Esophagus squamous epithelium (tissue), 5 donors: ENCODE measurements around the gene DMRTB1. TPM values are rescaled to one million over a fixed set of nuclear protein-coding genes. Genes with fewer than 3 reads are reported as not detected.

Experiments
- DNase-seq: peaks from one replicate; lab custom pipeline; 2025; lab: John Stamatoyannopoulos, UW
- H3K27ac ChIP-seq, 4 donors: fragments of 200-600 bp; sonication (generic); one replicate each; pipeline ENCODE4 v1.5.1; 2016 to 2019; ENCODE audit warnings: mild to moderate bottlenecking in 1 of 4
- H3K27me3 ChIP-seq, 4 donors: fragments of 200-600 bp; sonication (generic); 1 replicate in 3 of 4; 2 replicates in 1 of 4; pipeline versions ENCODE4 v1.5.1 to v1.6.0; 2017 to 2021; ENCODE audit warnings: antibody characterized with exemption in 1 of 4
- H3K36me3 ChIP-seq, 3 donors: fragments of 200-600 bp; sonication (generic); one replicate each; pipeline ENCODE4 v1.5.1; 2016 to 2019
- H3K4me1 ChIP-seq, 3 donors: fragments of 200-600 bp; sonication (generic); one replicate each; pipeline ENCODE4 v1.5.1; 2017 to 2019
- H3K4me3 ChIP-seq, 4 donors: fragments of 200-600 bp; sonication (generic); 1 replicate in 3 of 4; 2 replicates in 1 of 4; pipeline ENCODE4 v1.5.1; 2016 to 2019; ENCODE audit warnings: mild to moderate bottlenecking in 2 of 4, moderate library complexity in 1 of 4
- H3K9me3 ChIP-seq, 3 donors: fragments of 200-600 bp; sonication (generic); one replicate each; pipeline ENCODE4 v1.5.1; 2016 to 2019
- CTCF ChIP-seq, 6 experiments: fragments of 450-650 bp in 4 of 6; fragments of 200-600 bp in 2 of 6; sonication (generic) in 2 of 6; IDR thresholded peaks; one replicate each; pipeline ENCODE4 v1.5.1; 2016 to 2019; ENCODE audit warnings: antibody characterized with exemption in 6 of 6, mild to moderate bottlenecking in 4 of 6, moderate library complexity in 4 of 6
- POLR2A ChIP-seq, 4 donors: fragments of 450-650 bp; IDR thresholded peaks; one replicate each; pipeline ENCODE4 v1.6.1; 2017; ENCODE audit warnings: antibody characterized with exemption in 4 of 4, mild to moderate bottlenecking in 4 of 4, moderate library complexity in 3 of 4
- WGBS, 2 donors: methylation state at CpG; one replicate each; pipeline ENCODE4 v1.1.5; 2018; 5-methylcytosine and 5-hydroxymethylcytosine counted together
- intact Hi-C: fragments of 100-400 bp; cut with DNase I; formaldehyde crosslinking; loops from one replicate; pipeline ENCODE4 v1.15.0; 2022
- total RNA-seq, 4 donors: library from RNA; depleted of rRNA; stranded (reverse); fragments of >200 nt; gene quantifications; one replicate each; pipeline ENCODE4 v1.1.0, GENCODE V29; 2016
- donor health status: DM: yes; HTN: yes; CAD: no.

DMRTB1 gene
- total RNA-seq, 4 donors from 2014 or later: not detected

GRCh38 chr1:53475664-53476063 is 16.5 kb downstream of the DMRTB1 start:
- Histone ChIP-seq H3K4me3 (no peak overlapping the region), H3K9me3 (no peaks in the 10 kb centered on the region), H3K36me3 (no peaks in the 10 kb centered on the region), H3K27ac (no peak overlapping the region), H3K4me1 (peaks cover 0 to under 1% (median 0%) of the 10 kb centered on the region in 3 donors), H3K27me3 (peaks cover 0 to 13% (median 0%) of the 10 kb centered on the region in 4 donors)
- DNase-seq: no peak
- TF ChIP-seq POLR2A (IDR thresholded peaks at IDR 0.05): no peak
- no peak for TF ChIP-seq CTCF (IDR thresholded peaks at IDR 0.05)
- intact Hi-C loops: no loop called here
- WGBS, 2 donors: 68 to 77% methylated on average over 7 of the region's 7 CpGs

- intact Hi-C loops: no loop called here
- no peak for DNase-seq
- peaks cover 0 to 20% (median 0%) of the 10 kb centered on the region in 4 donors for H3K27me3 ChIP-seq
- 83 to 90% methylated on average over 5 to 8 of the region's 8 CpGs for WGBS, 2 donors
- H3K36me3 ChIP-seq: no peaks in the 10 kb centered on the region
- no peaks in the 10 kb centered on the region for H3K9me3 ChIP-seq
- H3K27ac ChIP-seq: no peak overlapping the region
- H3K4me1 ChIP-seq: no peaks in the 10 kb centered on the region
- H3K4me3 ChIP-seq: no peak overlapping the region
- TF ChIP-seq CTCF (IDR thresholded peaks at IDR 0.05) (no peak), POLR2A (IDR thresholded peaks at IDR 0.05) (no peak)
These were observed 17.4 kb downstream of the DMRTB1 start for GRCh38 chr1:53476579-53476978.

DNA sequence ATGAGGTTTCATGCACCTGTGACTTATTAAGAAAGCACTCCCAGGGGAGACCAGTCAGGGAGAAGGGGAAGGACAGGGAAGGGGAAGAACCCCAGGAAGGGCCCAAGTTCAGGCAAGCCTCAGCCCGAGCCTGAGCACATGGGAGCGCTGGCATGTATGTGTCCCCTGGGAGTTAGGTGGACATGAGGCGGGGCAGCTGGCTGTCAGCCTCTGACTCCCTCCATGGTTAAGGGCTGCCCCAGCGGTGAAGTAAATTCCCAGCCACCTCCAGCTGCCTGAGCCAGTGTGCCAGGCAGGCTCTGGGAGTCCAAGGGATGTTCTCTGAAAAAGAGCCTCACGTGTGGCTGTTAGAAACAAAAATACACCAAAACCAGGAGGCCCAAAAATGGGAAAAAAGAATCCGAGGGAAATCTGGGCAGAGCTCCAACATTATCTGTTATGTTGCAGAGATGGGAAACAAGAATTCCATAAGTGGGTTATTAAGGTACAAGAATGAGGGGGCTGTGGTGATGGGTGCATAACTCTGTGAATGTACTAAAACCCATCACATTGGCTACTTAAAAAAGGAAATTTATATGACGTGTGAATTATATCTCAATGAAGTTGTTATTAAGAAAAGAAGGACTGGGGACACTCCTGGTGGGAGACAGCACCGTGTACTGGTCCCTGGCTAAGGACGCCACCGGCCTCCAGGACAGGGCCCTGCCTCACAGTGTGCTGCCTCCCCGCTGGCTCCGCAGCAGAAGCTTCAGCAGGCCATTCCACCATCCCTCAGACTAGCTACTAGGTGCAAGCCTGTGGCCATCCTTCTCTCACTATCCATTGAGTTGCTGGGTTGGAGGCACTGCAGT is 18.7 kb downstream of the DMRTB1 start:
- H3K4me3 ChIP-seq: no peak overlapping the region
- no peak for TF ChIP-seq CTCF (IDR thresholded peaks at IDR 0.05)
- TF ChIP-seq POLR2A (IDR thresholded peaks at IDR 0.05): no peak
- 70 to 82% methylated on average over 8 to 12 of the region's 12 CpGs for WGBS, 2 donors
- H3K27ac ChIP-seq: no peak overlapping the region
- intact Hi-C loops: no loop called here
- H3K27me3 ChIP-seq: peaks cover 0 to 23% (median 0%) of the 10 kb centered on the region in 4 donors
- no peak for DNase-seq
- no peaks in the 10 kb centered on the region for H3K36me3 ChIP-seq
- no peaks in the 10 kb centered on the region for H3K9me3 ChIP-seq
- no peaks in the 10 kb centered on the region for H3K4me1 ChIP-seq

DNA sequence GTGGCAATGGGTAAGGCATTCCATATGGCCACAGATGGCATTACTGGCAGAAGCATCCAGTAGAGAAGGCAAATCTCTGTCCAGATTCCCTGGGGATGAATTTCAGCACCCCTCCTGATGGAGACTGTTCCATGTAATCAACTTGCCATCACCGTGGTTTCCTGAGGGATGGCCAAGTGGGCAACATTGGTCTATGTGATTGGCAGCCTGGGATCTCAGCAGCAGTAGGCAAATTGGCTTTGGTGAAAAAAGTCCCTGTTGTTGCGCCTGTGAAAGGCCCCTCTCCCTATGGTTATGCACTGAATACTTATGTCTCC is 19.3 kb downstream of the DMRTB1 start:
- H3K27ac ChIP-seq: no peak overlapping the region
- TF ChIP-seq CTCF (IDR thresholded peaks at IDR 0.05) (no peak), POLR2A (IDR thresholded peaks at IDR 0.05) (no peak)
- H3K9me3 ChIP-seq: no peaks in the 10 kb centered on the region
- H3K4me1 ChIP-seq: no peaks in the 10 kb centered on the region
- no peak overlapping the region for H3K4me3 ChIP-seq
- peaks cover 0 to 28% (median 0%) of the 10 kb centered on the region in 4 donors for H3K27me3 ChIP-seq
- intact Hi-C loops: no loop called here
- no peak for DNase-seq
- 80 to 95% methylated on average over 2 of the region's 2 CpGs for WGBS, 2 donors
- H3K36me3 ChIP-seq: no peaks in the 10 kb centered on the region

- Histone ChIP-seq H3K4me3 (no peak overlapping the region), H3K36me3 (no peaks in the 10 kb centered on the region), H3K27ac (no peak overlapping the region), H3K4me1 (peaks cover 0 to 5% (median 4%) of the 10 kb centered on the region in 3 donors), H3K27me3 (peaks cover 0 to 50% (median 0%) of the 10 kb centered on the region in 4 donors), H3K9me3 (no peaks in the 10 kb centered on the region)
- no peak for TF ChIP-seq CTCF (IDR thresholded peaks at IDR 0.05)
- TF ChIP-seq POLR2A (IDR thresholded peaks at IDR 0.05): no peak
- no peak for DNase-seq
- WGBS, 2 donors: 81 to 90% methylated on average over 9 to 11 of the region's 11 CpGs
- intact Hi-C loops: loop anchor here (10.0 kb wide), 1 partner anchor 274 kb away; no protein-coding TSS in a partner anchor
These were observed 21.5 kb downstream of the DMRTB1 start for GRCh38 chr1:53480678-53481077.
